HepG2 (cell line): ENCODE measurements around the gene CST1. TPM values are rescaled to one million over a fixed set of nuclear protein-coding genes. Genes with fewer than 3 reads are reported as not detected.

Experiments
- ATAC-seq: fragments of 200-7000 bp; cut with Tn5 transposase; 3 replicates; pipeline ENCODE4 v1.9.1; 2020; ENCODE audit warnings: mild to moderate bottlenecking, moderate library complexity
- BruUV-seq: library from RNA; stranded (reverse); fragments of 400-500 nt; replicated peaks from 2 replicates; lab custom pipeline; 2021; lab: Mats Ljungman, UMichigan
- CTCF ChIA-PET: fragments of 300-600 bp; formaldehyde crosslinking; extraction: SDS; loops from one replicate; lab custom pipeline; 2021; ENCODE audit warnings: low total read pairs, inconsistent platforms, low intra/inter-chr PET ratio; lab: Yijun Ruan, JAX
- POLR2A ChIA-PET: fragments of 350-600 bp; sonication (Branson Sonifier 250); formaldehyde crosslinking; loops from one replicate; lab custom pipeline; 2020; ENCODE audit warnings: antibody characterized with exemption, inconsistent platforms; lab: Yijun Ruan, JAX
- DNase-seq: peaks from one replicate; pipeline ENCODE4 v3.0.0-alpha.2; 2015; ENCODE audit warnings: low spot score
- FAIRE-seq: peaks from 3 replicates; lab custom pipeline; 2011; peaks lifted over from hg19 to GRCh38; lab: Jason Lieb, UNC
- H2AFZ ChIP-seq: one replicate; pipeline ENCODE4 v1.6.1; 2011; ENCODE audit warnings: low read length, inconsistent platforms
- H3K27ac ChIP-seq: fragments of 300-600 bp; 3 replicates; pipeline ENCODE4 v1.8.0; 2011; ENCODE audit warnings: mixed run types, mild to moderate bottlenecking, mixed read lengths, low read length, inconsistent platforms; ENCODE audit not compliant: insufficient read depth; ENCODE audit errors: extremely low read length
- H3K27me3 ChIP-seq, 2 experiments: fragments of 200-600 bp in 1 of 2; 2 replicates in 1 of 2; 3 replicates in 1 of 2; pipeline versions ENCODE4 v1.6.0 to v1.8.0; 2011; ENCODE audit warnings: low read length in 2 of 2, mild to moderate bottlenecking in 2 of 2, moderate library complexity in 2 of 2, inconsistent platforms in 1 of 2; ENCODE audit not compliant: insufficient read depth in 2 of 2, control insufficient read depth in 1 of 2
- H3K36me3 ChIP-seq, 2 experiments: fragments of 200-600 bp in 1 of 2; replicated peaks in 1 of 2; 2 replicates in 1 of 2; 3 replicates in 1 of 2; pipeline versions ENCODE4 v1.5.1 to v1.8.0; 2011; ENCODE audit warnings: low read length in 2 of 2, inconsistent platforms in 1 of 2; ENCODE audit not compliant: insufficient read depth in 2 of 2, control insufficient read depth in 1 of 2
- H3K4me1 ChIP-seq: 2 replicates; pipeline ENCODE4 v1.5.1; 2012; ENCODE audit warnings: low read length, inconsistent platforms; ENCODE audit not compliant: insufficient read depth
- H3K4me2 ChIP-seq: 2 replicates; pipeline ENCODE4 v1.6.0; 2011; ENCODE audit warnings: low read depth, low read length, inconsistent platforms
- H3K4me3 ChIP-seq, 3 experiments: fragments of 200-600 bp in 1 of 3; sonication (generic), shearing (Covaris generic) in 1 of 3; replicated peaks in 1 of 3; 2 replicates each; pipeline ENCODE4 v1.5.1; 2011 to 2016; ENCODE audit warnings: low read length in 3 of 3, inconsistent platforms in 2 of 3, low read depth in 2 of 3, mild to moderate bottlenecking in 2 of 3, control low read depth in 1 of 3, mixed read lengths in 1 of 3; ENCODE audit not compliant: insufficient read depth in 1 of 3
- H3K79me2 ChIP-seq: one replicate; pipeline ENCODE4 v1.6.1; 2011; ENCODE audit warnings: low read length, inconsistent platforms; ENCODE audit not compliant: insufficient read depth
- H3K9ac ChIP-seq: 2 replicates; pipeline ENCODE4 v1.6.0; 2011; ENCODE audit warnings: mild to moderate bottlenecking, low read depth, low read length, inconsistent platforms; ENCODE audit not compliant: insufficient read depth
- H3K9me3 ChIP-seq: 2 replicates; pipeline ENCODE4 v1.5.1; 2012; ENCODE audit warnings: mild to moderate bottlenecking, low read length
- H4K20me1 ChIP-seq: 2 replicates; pipeline ENCODE4 v1.6.0; 2011; ENCODE audit warnings: inconsistent platforms, mild to moderate bottlenecking, low read length, moderate library complexity; ENCODE audit not compliant: insufficient read depth
- BCL6 ChIP-seq: IDR thresholded peaks from 2 replicates; pipeline ENCODE4 v1.6.1; 2016; ENCODE audit warnings: missing genetic modification reagents, missing compliant biosample characterization
- HIVEP1 ChIP-seq: sonication (generic); formaldehyde crosslinking; IDR thresholded peaks from 2 replicates; pipeline ENCODE4 v1.4.0; 2020; ENCODE audit warnings: mild to moderate bottlenecking, missing genetic modification reagents
- HOXA5 ChIP-seq: sonication (generic); formaldehyde crosslinking; IDR thresholded peaks from 2 replicates; pipeline ENCODE4 v1.4.0; 2020; ENCODE audit warnings: missing genetic modification reagents
- KMT2B ChIP-seq: IDR thresholded peaks from 2 replicates; pipeline ENCODE4 v1.6.1; 2016; ENCODE audit warnings: missing genetic modification reagents, missing compliant biosample characterization
- MXI1 ChIP-seq: IDR thresholded peaks from 3 replicates; pipeline ENCODE4 v1.6.1; 2012; ENCODE audit warnings: low read depth, low read length, inconsistent platforms, borderline replicate concordance
- POLR2G ChIP-seq: fragments of 200-400 bp; formaldehyde crosslinking; IDR thresholded peaks from 2 replicates; pipeline ENCODE4 v1.6.1; 2018; ENCODE audit warnings: mild to moderate bottlenecking, low read depth, low read length, moderate library complexity
- TCF7 ChIP-seq: sonication (generic); IDR thresholded peaks from 2 replicates; pipeline ENCODE4 v1.6.1; 2016; ENCODE audit warnings: antibody characterized with exemption, low read depth
- ZNF350 ChIP-seq: sonication (generic); formaldehyde crosslinking; IDR thresholded peaks from 2 replicates; pipeline ENCODE4 v1.4.0; 2020; ENCODE audit warnings: mild to moderate bottlenecking, low read depth, missing genetic modification reagents, borderline replicate concordance
- ZNF670 ChIP-seq: sonication (generic); formaldehyde crosslinking; IDR thresholded peaks from 2 replicates; pipeline ENCODE4 v1.8.0; 2022; ENCODE audit warnings: mild to moderate bottlenecking, missing genetic modification reagents, borderline replicate concordance
- ZNF724P ChIP-seq: sonication (generic); formaldehyde crosslinking; IDR thresholded peaks from 2 replicates; pipeline ENCODE4 v1.8.0; 2022; ENCODE audit warnings: missing genetic modification reagents, borderline replicate concordance
- ZNF784 ChIP-seq: sonication (generic); formaldehyde crosslinking; IDR thresholded peaks from 2 replicates; pipeline ENCODE4 v1.5.1; 2020; ENCODE audit warnings: missing genetic modification reagents, mild to moderate bottlenecking, borderline replicate concordance
- ZSCAN12 ChIP-seq: sonication (generic); formaldehyde crosslinking; IDR thresholded peaks from 2 replicates; pipeline ENCODE4 v1.9.0; 2021; ENCODE audit warnings: mild to moderate bottlenecking, missing genetic modification reagents
- WGBS: methylation state at CpG from one replicate; pipeline ENCODE4 v1.1.6; 2017; ENCODE audit warnings: low lambda C conversion rate; 5-methylcytosine and 5-hydroxymethylcytosine counted together
- in situ Hi-C: cut with HindIII; loops from 2 replicates; pipeline ENCODE4 v1.10.0; 2017; ENCODE audit warnings: low pct_unique_long_range_greater_than_20kb; ENCODE audit not compliant: extremely low pct_ligation_motif_present
- intact Hi-C: fragments of 100-400 bp; cut with micrococcal nuclease; formaldehyde crosslinking; loops from one replicate; pipeline ENCODE4 v1.10.0; 2022; ENCODE audit not compliant: unreplicated experiment
- polyA plus RNA-seq, 8 experiments: library from polyadenylated mRNA; depleted of rRNA in 3 of 8; stranded (reverse) in 7 of 8; unstranded in 1 of 8; fragments of >200 nt; fragmentation: Illumina TruSeq in 4 of 8; extraction: Trizol in 4 of 8; gene quantifications; 2 replicates each; pipeline versions ENCODE4 v1.2.1 to v1.2.3, GENCODE V29; 2011 to 2016; ENCODE audit warnings: low read depth in 4 of 8, missing spikeins in 1 of 8, mixed read lengths in 1 of 8; ENCODE audit not compliant: insufficient read depth in 1 of 8
- total RNA-seq, 5 experiments: library from RNA; depleted of rRNA; stranded (reverse); fragments of >200 nt; fragmentation: Illumina TruSeq; extraction: Trizol; gene quantifications; 2 replicates each; pipeline ENCODE4 v1.2.3, GENCODE V29; 2016; ENCODE audit warnings: low read depth in 1 of 5
- TF ChIP-seq, protein P1 (sequence below): sonication (generic); formaldehyde crosslinking; IDR thresholded peaks from 2 replicates; pipeline ENCODE4 v1.8.0; 2022; ENCODE audit warnings: missing genetic modification reagents, mild to moderate bottlenecking, inconsistent platforms, borderline replicate concordance
- TF ChIP-seq, protein P2 (sequence below): IDR thresholded peaks from 2 replicates; pipeline ENCODE4 v1.4.0; 2020; ENCODE audit warnings: mild to moderate bottlenecking, missing genetic modification reagents
- TF ChIP-seq, protein P3 (sequence below): sonication (generic); formaldehyde crosslinking; IDR thresholded peaks from 2 replicates; pipeline ENCODE4 v1.9.0; 2021; ENCODE audit warnings: missing genetic modification reagents, mild to moderate bottlenecking, borderline replicate concordance
- TF ChIP-seq, protein P4 (sequence below): IDR thresholded peaks from 2 replicates; pipeline ENCODE4 v1.6.1; 2016; ENCODE audit warnings: missing biosample characterization, missing genetic modification reagents, low read depth

Gene CST1
- total and polyA plus RNA-seq, 2 of the 13 experiments (the other 11 are each of a cell fraction or from before 2014, with no cell fraction given): 0.09 TPM; not detected in 1

- Histone ChIP-seq H3K9ac (no peak overlapping the region), H2AFZ (no peak overlapping the region), H3K27me3 (peaks cover 1 to 13% of the 10 kb centered on the region in 2 experiments; a peak in 1 of 5 replicates), H3K27ac (no peak overlapping the region), H3K9me3 (no peaks in the 10 kb centered on the region), H3K4me1 (no peaks in the 10 kb centered on the region), H3K4me3 (no peak overlapping the region), H3K36me3 (no peaks in the 10 kb centered on the region), H4K20me1 (no peaks in the 10 kb centered on the region), H3K79me2 (no peaks in the 10 kb centered on the region), H3K4me2 (no peak overlapping the region)
- in situ Hi-C loops (no loop called here), intact Hi-C loops (no loop called here)
- POLR2A ChIA-PET: no interaction called here
- BruUV-seq: no TSS peak
- ATAC-seq: no peak
- WGBS: 2% methylated on average over 3 of the region's 3 CpGs
- DNase-seq: no peak
- no peak for FAIRE-seq
- CTCF ChIA-PET: no interaction called here
- TF ChIP-seq, protein P1, sequence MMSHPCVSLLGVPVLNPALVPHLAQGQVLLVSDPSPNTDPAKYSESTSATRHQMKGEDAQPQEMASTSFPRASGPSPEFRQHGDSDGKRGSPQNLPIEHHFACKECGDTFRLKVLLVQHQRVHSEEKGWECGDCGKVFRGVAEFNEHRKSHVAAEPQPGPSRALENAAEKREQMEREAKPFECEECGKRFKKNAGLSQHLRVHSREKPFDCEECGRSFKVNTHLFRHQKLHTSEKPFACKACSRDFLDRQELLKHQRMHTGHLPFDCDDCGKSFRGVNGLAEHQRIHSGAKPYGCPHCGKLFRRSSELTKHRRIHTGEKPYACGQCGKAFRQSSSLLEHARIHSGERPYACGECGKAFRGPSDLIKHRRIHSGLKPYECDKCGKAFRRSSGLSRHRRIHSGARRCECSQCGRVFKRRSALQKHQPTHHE (CRISPR knock-in tag): no peak
- TF ChIP-seq HOXA5 (CRISPR knock-in tag) (no peak), POLR2G (no peak), MXI1 (no peak), ZNF724P (CRISPR knock-in tag) (no peak), HIVEP1 (CRISPR knock-in tag) (no peak), ZNF784 (CRISPR knock-in tag) (no peak), TCF7 (no peak), ZNF350 (no peak), KMT2B (CRISPR knock-in tag) (no peak), ZNF670 (CRISPR knock-in tag) (no peak), ZSCAN12 (CRISPR knock-in tag) (no peak), BCL6 (CRISPR knock-in tag) (no peak)
- TF ChIP-seq, protein P2, sequence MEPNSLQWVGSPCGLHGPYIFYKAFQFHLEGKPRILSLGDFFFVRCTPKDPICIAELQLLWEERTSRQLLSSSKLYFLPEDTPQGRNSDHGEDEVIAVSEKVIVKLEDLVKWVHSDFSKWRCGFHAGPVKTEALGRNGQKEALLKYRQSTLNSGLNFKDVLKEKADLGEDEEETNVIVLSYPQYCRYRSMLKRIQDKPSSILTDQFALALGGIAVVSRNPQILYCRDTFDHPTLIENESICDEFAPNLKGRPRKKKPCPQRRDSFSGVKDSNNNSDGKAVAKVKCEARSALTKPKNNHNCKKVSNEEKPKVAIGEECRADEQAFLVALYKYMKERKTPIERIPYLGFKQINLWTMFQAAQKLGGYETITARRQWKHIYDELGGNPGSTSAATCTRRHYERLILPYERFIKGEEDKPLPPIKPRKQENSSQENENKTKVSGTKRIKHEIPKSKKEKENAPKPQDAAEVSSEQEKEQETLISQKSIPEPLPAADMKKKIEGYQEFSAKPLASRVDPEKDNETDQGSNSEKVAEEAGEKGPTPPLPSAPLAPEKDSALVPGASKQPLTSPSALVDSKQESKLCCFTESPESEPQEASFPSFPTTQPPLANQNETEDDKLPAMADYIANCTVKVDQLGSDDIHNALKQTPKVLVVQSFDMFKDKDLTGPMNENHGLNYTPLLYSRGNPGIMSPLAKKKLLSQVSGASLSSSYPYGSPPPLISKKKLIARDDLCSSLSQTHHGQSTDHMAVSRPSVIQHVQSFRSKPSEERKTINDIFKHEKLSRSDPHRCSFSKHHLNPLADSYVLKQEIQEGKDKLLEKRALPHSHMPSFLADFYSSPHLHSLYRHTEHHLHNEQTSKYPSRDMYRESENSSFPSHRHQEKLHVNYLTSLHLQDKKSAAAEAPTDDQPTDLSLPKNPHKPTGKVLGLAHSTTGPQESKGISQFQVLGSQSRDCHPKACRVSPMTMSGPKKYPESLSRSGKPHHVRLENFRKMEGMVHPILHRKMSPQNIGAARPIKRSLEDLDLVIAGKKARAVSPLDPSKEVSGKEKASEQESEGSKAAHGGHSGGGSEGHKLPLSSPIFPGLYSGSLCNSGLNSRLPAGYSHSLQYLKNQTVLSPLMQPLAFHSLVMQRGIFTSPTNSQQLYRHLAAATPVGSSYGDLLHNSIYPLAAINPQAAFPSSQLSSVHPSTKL (CRISPR knock-in tag): no peak
- TF ChIP-seq, protein P3, sequence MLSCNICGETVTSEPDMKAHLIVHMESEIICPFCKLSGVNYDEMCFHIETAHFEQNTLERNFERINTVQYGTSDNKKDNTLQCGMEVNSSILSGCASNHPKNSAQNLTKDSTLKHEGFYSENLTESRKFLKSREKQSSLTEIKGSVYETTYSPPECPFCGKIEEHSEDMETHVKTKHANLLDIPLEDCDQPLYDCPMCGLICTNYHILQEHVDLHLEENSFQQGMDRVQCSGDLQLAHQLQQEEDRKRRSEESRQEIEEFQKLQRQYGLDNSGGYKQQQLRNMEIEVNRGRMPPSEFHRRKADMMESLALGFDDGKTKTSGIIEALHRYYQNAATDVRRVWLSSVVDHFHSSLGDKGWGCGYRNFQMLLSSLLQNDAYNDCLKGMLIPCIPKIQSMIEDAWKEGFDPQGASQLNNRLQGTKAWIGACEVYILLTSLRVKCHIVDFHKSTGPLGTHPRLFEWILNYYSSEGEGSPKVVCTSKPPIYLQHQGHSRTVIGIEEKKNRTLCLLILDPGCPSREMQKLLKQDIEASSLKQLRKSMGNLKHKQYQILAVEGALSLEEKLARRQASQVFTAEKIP (CRISPR knock-in tag): no peak
- TF ChIP-seq, protein P4, sequence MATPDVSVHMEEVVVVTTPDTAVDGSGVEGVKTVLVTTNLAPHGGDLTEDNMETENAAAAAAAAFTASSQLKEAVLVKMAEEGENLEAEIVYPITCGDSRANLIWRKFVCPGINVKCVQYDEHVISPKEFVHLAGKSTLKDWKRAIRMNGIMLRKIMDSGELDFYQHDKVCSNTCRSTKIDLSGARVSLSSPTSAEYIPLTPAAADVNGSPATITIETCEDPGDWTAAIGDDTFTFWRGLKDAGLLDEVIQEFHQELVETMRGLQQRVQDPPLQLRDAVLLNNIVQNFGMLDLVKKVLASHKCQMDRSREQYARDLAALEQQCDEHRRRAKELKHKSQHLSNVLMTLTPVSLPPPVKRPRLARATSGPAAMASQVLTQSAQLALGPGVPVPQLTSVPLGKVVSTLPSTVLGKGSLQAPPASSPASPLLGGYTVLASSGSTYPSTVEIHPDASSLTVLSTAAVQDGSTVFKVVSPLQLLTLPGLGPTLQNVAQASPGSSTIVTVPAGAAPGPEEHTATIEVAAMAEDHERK (CRISPR knock-in tag): no peak
These were observed 21.3 kb upstream of the CST1 start for GRCh38 chr20:23772074-23772473.
